ENCODE results near the gene CALN1.

The CALN1 gene

GRCh38 chr7:72028267-72028666, 383.9 kb downstream of the CALN1 start:
- DNase-seq = no peak

- no peak for DNase-seq
Measured at GRCh38 chr7:72025381-72025960, 386.7 kb downstream of the CALN1 start.

GRCh38 chr7:72023926-72024325, 388.2 kb downstream of the CALN1 start:
- no peak for DNase-seq

- DNase-seq = no peak
Measured at GRCh38 chr7:72021716-72022115, 390.4 kb downstream of the CALN1 start.

- no peak for DNase-seq
Measured at GRCh38 chr7:72020311-72020710, 391.8 kb downstream of the CALN1 start.

- no peak for DNase-seq
Measured at GRCh38 chr7:72019436-72019835, 392.7 kb downstream of the CALN1 start.

- no peak for DNase-seq
Measured at GRCh38 chr7:72017756-72018155, 394.4 kb downstream of the CALN1 start.

- DNase-seq = no peak
Measured at GRCh38 chr7:72016574-72016973, 395.6 kb downstream of the CALN1 start.

- no peak for DNase-seq
Measured at GRCh38 chr7:72015136-72015535, 397.0 kb downstream of the CALN1 start.

- DNase-seq = no peak
Measured at GRCh38 chr7:72007018-72007417, 405.1 kb downstream of the CALN1 start.

- no peak for DNase-seq
Measured at GRCh38 chr7:72003236-72003635, 408.9 kb downstream of the CALN1 start.

GRCh38 chr7:71996141-71996540, 416.0 kb downstream of the CALN1 start:
- peak; percentile 44 for DNase-seq

- DNase-seq = no peak
Measured at GRCh38 chr7:71995111-71995510, 417.0 kb downstream of the CALN1 start.

GRCh38 chr7:71991586-71991985, 420.6 kb downstream of the CALN1 start:
- DNase-seq = no peak

GRCh38 chr7:71990138-71990462, 422.0 kb downstream of the CALN1 start:
- DNase-seq = no peak

- DNase-seq = no peak
Measured at GRCh38 chr7:71988201-71988600, 423.9 kb downstream of the CALN1 start.

GRCh38 chr7:71987200-71987767, 424.9 kb downstream of the CALN1 start:
- no peak for DNase-seq

GRCh38 chr7:71984348-71984747, 427.8 kb downstream of the CALN1 start:
- no peak for DNase-seq

- no peak for DNase-seq
Measured at GRCh38 chr7:71982851-71983250, 429.3 kb downstream of the CALN1 start.

GRCh38 chr7:71976645-71977044, 435.5 kb downstream of the CALN1 start:
- DNase-seq = no peak

- DNase-seq = no peak
Measured at GRCh38 chr7:71974611-71975010, 437.5 kb downstream of the CALN1 start.

- DNase-seq = no peak
Measured at GRCh38 chr7:71972534-71972933, 439.6 kb downstream of the CALN1 start.

GRCh38 chr7:71970725-71971124, 441.4 kb downstream of the CALN1 start:
- no peak for DNase-seq

GRCh38 chr7:71962636-71963035, 449.5 kb downstream of the CALN1 start:
- no peak for DNase-seq

GRCh38 chr7:71961283-71961682, 450.9 kb downstream of the CALN1 start:
- DNase-seq = no peak

Data from fibroblast of skin of right quadriceps (primary cell).